H1 (cell line): ENCODE results near the gene MAMSTR. TPM values are rescaled to one million over a fixed set of nuclear protein-coding genes. Genes with fewer than 3 reads are reported as not detected.

Source experiments
- ATF2 ChIP-seq: IDR thresholded peaks from 2 replicates; pipeline ENCODE4 v1.6.1; 2012; ENCODE audit warnings: low read length, inconsistent platforms
- ATF3 ChIP-seq: IDR thresholded peaks from 2 replicates; pipeline ENCODE4 v1.6.1; 2011; ENCODE audit warnings: low read depth, mild to moderate bottlenecking, low read length; ENCODE audit not compliant: insufficient read depth
- BRCA1 ChIP-seq: IDR thresholded peaks from 2 replicates; pipeline ENCODE4 v1.6.1; 2012; ENCODE audit warnings: low read depth, low read length, improper control_type of control experiment
- CBX5 ChIP-seq: fragments of 300-800, 300-1000 bp; sonication (generic); IDR thresholded peaks from 2 replicates; pipeline ENCODE4 v1.7.1; 2016; ENCODE audit warnings: antibody characterized with exemption, low read length, low read depth
- CEBPB ChIP-seq: IDR thresholded peaks from 2 replicates; pipeline ENCODE4 v1.6.1; 2012; ENCODE audit warnings: low read depth, low read length
- CHD1 ChIP-seq: IDR thresholded peaks from 2 replicates; pipeline ENCODE4 v1.6.1; 2012; ENCODE audit warnings: low read depth, low read length, improper control_type of control experiment
- CTBP2 ChIP-seq: IDR thresholded peaks from 2 replicates; pipeline ENCODE4 v1.7.0; 2011; ENCODE audit warnings: borderline replicate concordance, mild to moderate bottlenecking, moderate library complexity, mixed read lengths, low read length; ENCODE audit not compliant: insufficient read depth, insufficient read length
- CTCF ChIP-seq, 3 experiments: IDR thresholded peaks; 1 replicate in 2 of 3; 2 replicates in 1 of 3; pipeline versions ENCODE4 v1.5.1 to v1.6.1; 2011; ENCODE audit warnings: low read length in 3 of 3, mild to moderate bottlenecking in 3 of 3, inconsistent platforms in 2 of 3, low read depth in 1 of 3, moderate library complexity in 1 of 3; ENCODE audit not compliant: insufficient read depth in 1 of 3; ENCODE audit errors: control extremely low read depth in 1 of 3
- EGR1 ChIP-seq: IDR thresholded peaks from 2 replicates; pipeline ENCODE4 v1.6.1; 2011; ENCODE audit warnings: low read depth, low read length, borderline replicate concordance
- HDAC2 ChIP-seq, 2 experiments: fragments of 300-600 bp in 1 of 2; sonication (generic) in 1 of 2; IDR thresholded peaks; 2 replicates each; pipeline ENCODE4 v1.6.1; 2011 to 2012; ENCODE audit warnings: low read depth in 2 of 2, low read length in 2 of 2, mild to moderate bottlenecking in 2 of 2, moderate library complexity in 2 of 2, borderline replicate concordance in 1 of 2, inconsistent platforms in 1 of 2
- KDM1A ChIP-seq: fragments of 200-600, 300-600 bp; sonication (generic); IDR thresholded peaks from 2 replicates; pipeline ENCODE4 v1.7.1; 2016; ENCODE audit warnings: mild to moderate bottlenecking, low read length, borderline replicate concordance
- NRF1 ChIP-seq: IDR thresholded peaks from 2 replicates; pipeline ENCODE4 v1.6.1; 2011; ENCODE audit warnings: mild to moderate bottlenecking, low read depth, low read length, improper control_type of control experiment
- RAD21 ChIP-seq, 2 experiments: IDR thresholded peaks in 1 of 2; conservative IDR thresholded peaks in 1 of 2; 2 replicates each; pipeline ENCODE4 v1.6.1; 2011; ENCODE audit warnings: low read depth in 2 of 2, low read length in 2 of 2, improper control_type of control experiment in 1 of 2, inconsistent platforms in 1 of 2, mild to moderate bottlenecking in 1 of 2, moderate library complexity in 1 of 2
- SP1 ChIP-seq: IDR thresholded peaks from 2 replicates; pipeline ENCODE4 v1.6.1; 2011; ENCODE audit warnings: low read depth, low read length
- SRF ChIP-seq: IDR thresholded peaks from 2 replicates; pipeline ENCODE4 v1.6.1; 2011; ENCODE audit warnings: mild to moderate bottlenecking, low read depth, low read length, moderate library complexity
- TEAD4 ChIP-seq: IDR thresholded peaks from 2 replicates; pipeline ENCODE4 v1.6.1; 2012; ENCODE audit warnings: low read depth, low read length, inconsistent platforms, mixed read lengths
- USF2 ChIP-seq: IDR thresholded peaks from 2 replicates; pipeline ENCODE4 v1.6.1; 2011; ENCODE audit warnings: low read length, improper control_type of control experiment
- polyA plus RNA-seq, 7 experiments: library from polyadenylated mRNA; depleted of rRNA in 3 of 7; stranded (reverse) in 5 of 7; unstranded in 2 of 7; fragments of >200 nt in 5 of 7; fragments of 200-250 nt in 2 of 7; gene quantifications; 1 replicate in 5 of 7; 2 replicates in 1 of 7; 4 replicates in 1 of 7; pipeline versions ENCODE4 v1.2.1 to v1.2.3, GENCODE V29; 2011 to 2013; ENCODE audit warnings: missing spikeins in 2 of 7, mixed read lengths in 2 of 7
- total RNA-seq: library from RNA; stranded (reverse); fragmentation: NEBNext Ultra II Directional; extraction: Animal tissue kit (Norgen Biotek cat#: 25700); gene quantifications from 2 replicates; pipeline ENCODE4 v1.2.1, GENCODE V29; 2021

Gene MAMSTR
- total and polyA plus RNA-seq, 2 of the 8 experiments (the other 6 are each of a cell fraction or from before 2014, with no cell fraction given) = 2.0 to 2.3 TPM

GRCh38 chr19:48713864-48714755, 5.4 kb downstream of the MAMSTR start (continued):
- TF ChIP-seq CTCF (IDR thresholded peaks at IDR 0.05; ENCODE audit: control extremely low read depth in 1 of 3, insufficient read depth in 1 of 3, low read depth in 1 of 3, low read length in 3 of 3) = no peak
- TF ChIP-seq HDAC2 (IDR thresholded peaks at IDR 0.05; ENCODE audit: borderline replicate concordance in 1 of 2, low read depth in 2 of 2, low read length in 2 of 2) = peak; percentile 61 to 64; a peak in 2 of 4 replicates
- peak; percentile 57; the same call in 1 of the 2 replicates for TF ChIP-seq SP1
- no peak for TF ChIP-seq ATF2
- TF ChIP-seq CTBP2 = no peak
- TF ChIP-seq EGR1 = no peak
- TF ChIP-seq USF2 = no peak
- TF ChIP-seq ATF3 = no peak
- no peak for TF ChIP-seq SRF
- TF ChIP-seq CBX5 = no peak
- TF ChIP-seq TEAD4 = no peak
- no peak for TF ChIP-seq BRCA1
- TF ChIP-seq NRF1 = peak; percentile 87
- no peak for TF ChIP-seq RAD21 (IDR thresholded peaks at IDR 0.05 in 1 of 2, conservative IDR thresholded peaks at IDR 0.05 in 1 of 2; ENCODE audit: low read depth in 2 of 2, low read length in 2 of 2)
- TF ChIP-seq KDM1A = peak; percentile 7; the same call in 1 of the 2 replicates
- TF ChIP-seq CEBPB = no peak
- TF ChIP-seq CHD1 = no peak
